Ramos (cell line): Measurements from ENCODE around the gene SOX5.
"Not testable (repeated sequence)": the region's sequence is repeated elsewhere in the genome, so short reads cannot be mapped to it uniquely, and the experiment has no call there.

Source experiments
- in situ Hi-C: fragments of 300-500 bp; cut with MboI; formaldehyde crosslinking; loops from one replicate; pipeline ENCODE4 v1.14.3; 2022; ENCODE audit warnings: low sequenced_read_pairs; ENCODE audit not compliant: unreplicated experiment

The SOX5 gene

DNA sequence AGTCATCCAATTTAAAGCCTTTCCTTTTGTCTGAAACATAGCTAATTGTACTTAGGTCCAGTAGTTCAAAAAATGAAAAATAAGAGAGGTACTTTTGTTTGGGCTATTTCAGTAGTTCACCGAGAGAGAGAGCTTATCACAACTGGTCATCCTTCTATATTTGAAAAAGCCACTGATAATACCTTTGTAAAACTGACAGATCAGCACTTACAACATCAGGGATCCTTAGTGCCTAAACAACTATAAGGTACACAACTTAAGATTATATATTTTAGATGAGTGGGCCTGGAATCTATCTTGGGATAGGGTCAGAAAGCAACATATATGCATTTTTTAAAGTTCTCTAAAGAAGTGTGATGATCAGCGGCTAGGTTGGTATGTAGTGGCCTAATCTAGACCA is 97.9 kb downstream of the SOX5 start:
- in situ Hi-C loops, result no loop called here

DNA sequence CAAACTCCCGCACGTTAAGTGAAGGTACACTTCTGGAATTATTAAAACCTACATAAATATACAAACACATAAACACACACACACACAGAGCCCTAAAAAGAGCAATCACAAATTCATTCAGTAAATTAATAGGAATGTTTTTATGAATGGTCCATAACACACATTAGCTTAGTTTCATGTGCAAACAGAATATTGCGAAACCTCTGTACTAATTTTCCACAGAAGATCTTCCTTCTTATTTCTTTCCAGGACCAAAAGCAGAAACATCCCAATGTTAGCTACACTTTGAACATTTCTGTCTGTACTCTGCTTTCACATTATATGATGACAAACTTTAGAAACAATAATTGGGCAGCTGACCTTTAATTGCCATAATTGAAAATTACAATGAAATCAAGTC is 101.6 kb downstream of the SOX5 start:
- in situ Hi-C loops, result no loop called here

DNA sequence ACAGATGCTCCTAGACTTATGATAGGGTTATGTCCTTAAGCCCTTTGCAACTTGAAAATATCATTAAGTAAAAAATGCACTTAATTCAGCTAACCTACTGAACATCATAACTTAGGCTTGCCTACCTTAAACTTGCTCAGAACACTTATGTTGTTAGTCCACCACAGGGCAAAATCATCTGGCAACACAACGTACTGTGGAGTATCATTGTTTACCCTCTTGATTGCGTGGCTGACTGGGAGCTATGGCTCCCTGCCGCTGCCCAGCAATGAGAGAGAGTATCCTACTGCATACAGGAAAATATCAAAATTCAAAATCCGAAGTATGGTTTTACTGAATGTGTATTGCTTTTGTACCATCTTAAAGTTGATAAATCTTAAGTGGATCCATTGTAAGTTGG is 105.5 kb downstream of the SOX5 start:
- in situ Hi-C loops, result no loop called here

DNA sequence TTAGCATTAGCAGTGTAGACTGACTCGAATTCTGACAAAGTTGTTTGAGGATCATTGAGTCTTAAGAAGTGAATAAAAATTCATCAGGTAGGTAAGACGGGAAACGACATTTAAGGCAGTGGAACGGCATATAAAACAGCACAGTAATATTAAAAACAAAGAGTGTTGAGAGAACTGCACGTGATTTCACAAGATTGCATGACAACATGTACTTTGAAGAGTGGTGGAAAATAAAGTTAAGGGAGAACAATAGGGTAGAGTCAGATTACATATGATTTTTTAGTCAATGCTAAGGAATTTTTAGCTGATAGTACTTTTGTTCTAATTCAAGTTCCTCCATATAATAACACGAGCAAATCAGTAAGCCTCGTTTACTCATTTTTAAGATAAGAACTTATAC is 115.4 kb downstream of the SOX5 start:
- in situ Hi-C loops, result no loop called here

DNA sequence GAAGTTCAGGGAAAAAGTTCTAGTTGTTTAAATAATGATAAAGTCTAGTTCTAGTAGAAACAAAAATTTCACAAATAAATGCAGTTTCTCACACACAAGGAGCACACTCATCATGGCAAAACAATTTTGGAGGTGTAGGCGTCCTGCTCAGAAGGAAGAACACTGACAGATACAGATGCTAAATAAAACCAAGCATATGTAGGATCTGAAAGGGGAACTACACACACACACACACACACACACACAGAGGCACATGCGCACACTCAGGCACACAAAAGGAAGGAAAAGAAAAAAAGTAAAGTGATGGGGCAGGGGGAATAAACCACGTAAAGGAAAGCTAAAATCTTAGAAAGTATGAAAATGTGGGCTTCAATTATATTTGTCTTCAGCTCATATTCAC is 117.7 kb downstream of the SOX5 start:
- in situ Hi-C loops, result no loop called here

DNA sequence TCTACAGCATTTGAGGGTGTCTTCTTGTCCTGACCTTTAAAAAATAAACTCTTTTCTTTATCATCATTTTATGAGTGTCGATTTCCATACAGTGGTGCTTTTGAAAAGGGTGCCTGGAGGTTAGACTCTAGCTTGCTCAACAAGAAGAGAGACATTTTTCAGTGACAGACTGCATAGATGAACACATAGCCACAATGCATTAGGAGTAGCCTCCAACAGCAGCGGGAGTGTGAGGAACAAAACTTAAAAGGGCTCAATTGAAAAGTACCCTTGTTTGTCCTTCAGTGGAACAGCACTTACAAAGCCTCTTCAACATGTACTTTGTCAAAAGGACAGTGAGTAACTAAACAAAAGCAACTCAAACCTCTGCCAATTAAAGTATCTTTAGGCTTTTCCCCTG is 119.3 kb downstream of the SOX5 start:
- in situ Hi-C loops, result no loop called here

DNA sequence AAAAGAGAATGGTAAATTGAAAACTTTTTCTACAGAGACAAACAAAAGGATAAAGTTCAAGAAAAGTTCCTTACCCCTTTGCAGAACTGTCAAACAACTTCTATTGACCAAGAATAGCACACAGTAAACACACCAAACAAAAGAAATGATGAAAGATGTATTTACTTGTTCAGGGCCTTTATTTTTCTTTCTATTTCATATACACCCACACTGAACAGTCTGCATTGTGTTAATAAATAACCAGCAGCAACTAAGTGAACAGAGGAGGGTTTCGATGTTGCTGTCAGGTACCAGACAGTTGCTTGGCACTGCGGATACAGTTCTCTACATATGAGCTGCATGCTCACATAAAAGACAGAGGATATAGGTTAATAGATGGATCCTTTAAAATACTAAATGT is 122.1 kb downstream of the SOX5 start:
- in situ Hi-C loops, result no loop called here

DNA sequence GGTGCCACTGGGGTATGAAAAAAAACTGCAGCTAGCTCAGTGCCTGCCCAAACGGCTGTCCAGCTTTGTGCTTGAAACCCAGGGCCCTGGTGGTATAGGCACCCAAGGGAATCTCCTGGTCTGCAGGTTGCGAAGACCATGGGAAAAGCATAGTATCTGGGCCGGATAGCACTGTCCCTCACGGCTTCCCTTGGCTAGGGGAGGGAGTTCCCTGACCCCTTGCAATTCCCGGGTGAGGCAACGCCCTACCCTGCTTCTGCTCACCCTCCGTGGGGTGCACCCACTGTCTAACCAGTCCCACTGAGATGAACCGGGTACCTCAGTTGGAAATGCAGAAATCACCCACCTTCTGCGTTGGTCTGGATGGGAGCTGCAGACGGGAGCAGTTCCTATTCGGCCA is 124.3 kb downstream of the SOX5 start:
- in situ Hi-C loops, result not testable (repeated sequence)

DNA sequence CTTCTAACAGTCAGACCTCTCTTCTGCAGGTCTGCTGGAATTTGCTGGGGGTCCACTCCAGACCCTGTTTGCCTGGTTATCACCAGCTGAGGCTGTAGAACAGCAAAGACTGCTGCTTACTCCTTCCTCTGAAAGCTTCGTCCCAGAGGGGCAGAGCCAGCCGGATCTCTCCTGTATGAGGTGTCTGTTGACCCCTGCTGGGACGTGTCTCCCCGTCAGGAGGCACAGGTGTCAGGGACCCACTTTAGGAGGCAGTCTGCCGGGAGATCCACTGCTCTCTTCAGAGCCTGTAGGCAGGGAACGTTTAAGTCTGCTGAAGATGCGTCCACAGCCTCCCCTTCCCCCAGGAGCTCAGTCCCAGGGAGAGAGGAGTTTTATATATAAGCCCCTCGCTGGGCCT is 125.1 kb downstream of the SOX5 start:
- in situ Hi-C loops, result no loop called here

DNA sequence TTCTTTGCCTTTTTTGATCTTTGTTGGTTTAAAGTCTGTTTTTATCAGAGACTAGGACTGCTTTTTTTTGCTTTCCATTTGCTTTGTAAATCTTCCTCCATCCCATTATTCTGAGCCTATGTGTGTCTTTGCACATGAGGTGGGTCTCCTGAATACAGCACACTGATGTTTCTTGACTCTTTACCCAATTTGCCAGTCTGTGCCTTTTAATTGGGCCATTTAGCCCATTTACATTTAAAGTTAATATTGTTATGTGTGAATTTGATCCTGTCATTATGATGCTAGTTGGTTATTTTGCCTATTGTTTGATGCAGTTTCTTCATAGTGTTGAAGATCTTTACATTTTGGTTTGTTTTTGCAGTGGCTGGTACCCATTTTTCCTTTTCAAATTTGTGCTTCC is 126.6 kb downstream of the SOX5 start:
- in situ Hi-C loops, result not testable (repeated sequence)

DNA sequence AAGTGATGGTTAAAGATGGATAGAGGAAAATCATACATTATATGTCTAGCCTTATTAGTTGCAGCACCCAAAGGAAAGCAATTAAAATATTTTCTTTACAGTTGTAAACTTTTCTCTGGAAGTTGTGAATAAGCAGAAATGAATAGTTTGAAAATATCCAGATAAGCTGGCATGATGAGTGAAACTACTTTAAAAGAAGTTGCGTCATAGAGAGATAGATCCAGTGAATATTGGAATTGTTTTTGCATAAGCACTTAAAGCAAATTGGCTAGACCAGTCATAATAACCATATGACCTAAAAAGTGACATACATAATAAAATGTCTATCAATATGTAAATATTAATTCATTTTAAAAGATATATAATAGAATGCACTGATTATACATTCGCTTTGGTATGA is 132.1 kb downstream of the SOX5 start:
- in situ Hi-C loops, result no loop called here

DNA sequence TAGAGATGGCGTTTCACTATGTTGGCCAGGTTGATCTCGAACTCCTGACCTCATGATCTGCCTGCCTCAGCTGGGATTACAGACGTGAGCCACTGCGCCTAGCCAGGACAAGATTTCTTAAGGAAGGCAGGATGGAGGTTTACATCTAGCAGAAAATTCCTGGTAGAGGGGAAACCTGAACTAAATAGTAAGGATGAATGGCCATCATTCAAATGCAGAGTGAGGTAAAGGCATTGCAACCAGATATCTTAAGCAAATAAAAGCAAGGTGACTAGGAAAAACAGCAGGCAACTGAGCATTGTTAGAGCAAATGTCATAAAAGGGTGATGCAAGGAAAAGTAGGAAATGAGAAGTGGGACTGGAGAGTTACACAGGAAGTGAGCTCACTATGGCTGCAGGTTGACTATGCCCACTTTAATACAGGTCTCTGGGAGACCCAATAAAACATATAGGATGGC is 133.0 kb downstream of the SOX5 start:
- in situ Hi-C loops, result no loop called here

DNA sequence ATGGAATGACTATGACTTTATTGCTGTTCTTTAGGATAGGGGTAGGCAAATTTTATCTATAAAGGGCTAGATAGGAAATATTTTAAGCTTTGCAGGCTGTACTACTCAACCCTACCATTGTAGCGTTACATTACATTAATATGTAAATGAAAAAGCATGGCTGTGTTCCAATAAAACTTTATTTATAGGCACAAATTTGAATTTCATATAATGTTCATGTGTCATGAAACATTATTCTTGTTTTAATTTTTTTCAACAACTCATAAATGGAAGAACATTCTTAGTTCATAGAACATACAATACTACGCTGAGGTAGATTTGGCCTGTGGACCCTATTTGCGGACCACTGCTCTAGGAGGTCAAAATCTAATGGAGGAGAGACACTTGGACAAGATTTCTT is 133.7 kb downstream of the SOX5 start:
- in situ Hi-C loops, result no loop called here

DNA sequence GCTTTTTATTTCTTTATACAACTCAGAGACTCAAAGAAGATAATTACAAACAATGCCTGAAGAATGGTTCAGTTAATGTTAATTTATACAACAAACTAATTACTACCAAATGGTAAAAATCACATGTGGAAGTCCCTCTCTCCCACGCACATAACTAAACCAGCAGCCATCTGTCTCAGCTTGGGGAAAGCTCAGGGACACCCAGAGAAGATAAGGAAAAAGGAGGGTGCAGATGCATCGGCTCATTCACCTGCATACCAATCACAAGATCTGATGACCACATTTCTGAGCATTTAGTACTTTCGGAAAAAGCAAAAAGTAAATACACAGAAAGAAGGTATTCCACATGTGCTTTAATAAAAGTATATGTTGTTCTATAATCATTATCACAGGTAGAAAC is 136.3 kb downstream of the SOX5 start:
- in situ Hi-C loops, result no loop called here

DNA sequence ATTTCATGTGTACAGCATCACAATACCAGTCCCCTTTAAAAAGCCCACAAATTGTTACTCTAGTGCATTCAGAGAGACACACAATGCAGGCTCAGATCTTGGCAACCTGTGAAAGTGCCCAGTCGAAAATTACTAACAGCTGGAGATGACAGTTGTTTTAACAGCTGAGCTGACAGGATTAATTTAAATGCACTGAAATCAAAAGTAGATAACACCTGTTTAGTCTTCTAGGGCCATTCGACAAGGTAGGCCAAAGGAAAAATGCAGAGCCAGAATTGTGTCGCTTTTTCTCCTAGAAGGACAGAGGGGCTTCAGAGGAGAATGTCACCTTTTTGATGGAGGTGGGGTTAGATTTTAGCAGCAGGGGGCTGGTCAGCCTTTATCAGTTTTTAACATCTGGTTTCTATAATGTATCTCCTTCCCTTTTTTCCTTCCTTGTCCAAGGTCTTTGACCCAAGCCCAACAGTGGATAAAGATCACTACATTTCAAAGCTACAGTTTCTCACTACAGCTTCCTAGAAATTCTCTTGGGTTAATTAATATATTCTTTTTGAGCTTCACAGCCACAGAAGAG is 139.1 kb downstream of the SOX5 start:
- in situ Hi-C loops, result no loop called here

DNA sequence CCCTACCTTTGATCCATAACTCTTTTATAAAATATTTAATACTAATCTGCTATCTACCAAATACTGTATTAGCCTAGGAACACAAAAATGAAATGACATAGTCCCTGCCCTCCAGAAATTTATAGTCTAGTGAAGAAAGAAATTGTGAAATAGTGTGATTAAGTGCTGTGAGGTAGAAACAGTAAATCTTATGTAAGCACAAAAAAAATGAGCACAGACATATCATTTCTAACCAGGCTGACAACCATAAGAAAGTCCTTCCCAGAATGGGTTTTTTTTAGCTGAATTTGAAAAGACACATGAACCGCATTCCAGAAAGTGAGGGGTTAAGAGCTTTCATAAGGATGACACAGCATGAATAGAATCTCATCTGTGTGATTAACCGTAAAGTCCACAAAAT is 145.9 kb downstream of the SOX5 start:
- in situ Hi-C loops, result no loop called here

DNA sequence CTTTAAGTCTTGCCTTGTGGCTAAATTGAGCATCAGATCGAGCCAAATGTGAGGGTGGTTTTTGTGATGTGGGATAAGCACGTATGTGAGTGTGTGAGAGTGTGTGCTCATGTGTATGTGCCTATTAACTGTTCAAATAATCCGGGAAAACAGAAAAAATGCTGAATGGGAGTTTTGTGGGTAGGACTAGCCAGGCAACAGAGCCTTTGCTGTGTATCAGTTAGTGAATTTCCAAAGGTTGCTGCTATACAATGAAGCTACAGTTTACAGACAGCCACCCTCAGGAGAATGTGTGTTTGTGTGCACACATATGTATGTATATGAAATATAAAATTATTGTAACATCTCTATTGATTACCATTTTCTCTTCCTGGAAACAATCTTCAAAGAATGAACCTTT is 154.0 kb downstream of the SOX5 start:
- in situ Hi-C loops, result no loop called here

DNA sequence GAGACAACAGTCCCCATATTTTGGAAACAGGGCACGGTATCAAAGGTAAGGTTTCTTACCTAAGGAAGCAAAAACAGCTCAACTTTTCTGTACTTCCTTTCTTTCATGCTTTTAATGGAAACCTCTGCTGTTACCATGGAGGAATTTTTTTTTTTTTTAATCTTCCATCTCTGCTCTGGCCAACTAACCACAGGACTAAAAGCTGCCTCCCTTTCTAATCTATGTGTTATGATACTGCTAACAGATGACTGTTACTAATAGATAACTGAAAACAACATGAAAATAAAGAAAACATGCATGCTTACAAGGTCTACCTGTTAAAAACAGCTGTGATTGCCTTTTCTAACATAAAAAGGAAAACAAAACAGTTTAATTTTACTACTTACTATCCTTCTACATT is 168.4 kb downstream of the SOX5 start:
- in situ Hi-C loops, result no loop called here

DNA sequence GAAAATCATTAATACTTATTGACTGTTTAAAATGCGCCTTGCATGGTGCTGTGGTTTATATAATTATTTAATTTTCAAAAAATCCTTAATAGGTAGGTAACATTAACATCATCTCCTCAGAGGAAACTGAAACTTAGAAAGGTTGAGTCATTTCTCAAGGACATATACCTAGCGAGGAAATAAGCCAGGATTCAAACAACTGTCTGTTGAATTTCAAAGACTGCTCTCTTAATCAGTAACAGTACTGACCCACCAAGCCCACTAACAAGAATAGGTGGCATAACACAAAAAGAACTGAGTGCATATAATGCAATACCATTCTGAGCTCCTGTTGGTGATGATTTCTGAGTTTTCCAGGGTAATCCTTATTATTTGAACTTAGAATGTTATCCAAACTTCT is 174.3 kb downstream of the SOX5 start:
- in situ Hi-C loops, result no loop called here

DNA sequence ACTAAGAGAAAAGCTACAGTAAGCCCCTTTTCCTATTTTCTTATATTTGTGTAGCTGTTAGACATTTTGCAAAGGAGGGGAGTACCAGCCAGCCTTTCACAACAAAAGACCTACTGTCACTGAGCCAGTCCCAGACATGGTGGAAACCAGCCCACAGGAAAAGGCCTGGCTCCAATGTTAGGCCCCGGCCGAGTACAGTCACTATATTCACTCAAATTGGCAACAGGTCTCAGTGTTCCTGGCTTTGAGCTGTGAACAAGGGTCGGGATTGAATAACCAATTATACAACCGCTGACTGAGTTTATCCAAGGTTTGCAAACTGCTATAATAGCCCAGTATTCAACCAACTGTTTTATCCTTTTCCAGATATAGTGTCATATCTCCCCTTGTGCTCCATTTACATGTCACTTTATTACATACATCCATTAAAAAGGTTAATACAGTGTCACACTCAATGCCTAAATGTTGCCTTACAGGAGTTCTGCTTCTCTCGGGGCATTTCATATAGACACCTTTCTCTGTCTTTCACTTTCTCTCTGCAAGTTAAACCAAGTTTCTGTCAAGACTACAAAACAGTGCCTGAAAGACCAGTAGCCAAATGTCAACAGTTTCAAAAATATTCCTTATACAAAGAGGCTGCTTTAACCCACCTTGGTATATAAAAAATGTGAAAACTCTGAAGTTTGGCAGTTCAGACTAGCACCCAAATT is 178.1 kb downstream of the SOX5 start:
- in situ Hi-C loops, result no loop called here

DNA sequence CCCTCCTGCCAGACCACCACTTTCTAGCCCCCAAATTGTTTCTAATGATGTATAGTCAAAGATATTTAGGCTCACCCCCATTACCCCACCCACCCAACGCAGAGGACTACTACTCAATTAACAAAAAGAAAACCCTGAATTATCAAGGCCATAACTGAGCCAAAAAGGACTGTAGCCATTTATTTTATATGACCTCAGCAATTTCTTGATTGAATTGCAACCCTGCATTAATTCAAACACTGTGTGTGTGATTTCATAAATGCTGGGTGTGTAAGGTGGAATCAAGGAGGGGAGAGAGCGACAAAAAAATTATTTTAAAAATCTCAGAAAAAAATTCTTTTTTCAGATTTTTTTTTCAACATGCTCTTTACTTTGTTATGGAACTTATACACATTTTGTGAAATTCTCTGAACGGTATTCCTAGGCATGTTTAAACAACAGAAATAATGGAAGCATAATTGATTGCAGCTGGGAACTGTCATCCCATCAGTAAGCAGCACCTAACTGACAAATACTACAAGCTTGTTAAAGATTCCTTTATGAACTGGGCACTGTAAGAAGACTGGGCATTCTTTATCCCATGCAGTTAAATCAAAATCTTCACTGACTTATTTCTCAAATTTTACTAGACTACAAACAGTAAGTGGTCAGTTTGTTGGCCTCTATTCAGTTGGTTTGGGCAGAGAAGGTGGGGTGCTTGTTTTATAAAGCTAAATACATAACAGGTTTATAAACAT is 179.1 kb downstream of the SOX5 start:
- in situ Hi-C loops, result no loop called here

DNA sequence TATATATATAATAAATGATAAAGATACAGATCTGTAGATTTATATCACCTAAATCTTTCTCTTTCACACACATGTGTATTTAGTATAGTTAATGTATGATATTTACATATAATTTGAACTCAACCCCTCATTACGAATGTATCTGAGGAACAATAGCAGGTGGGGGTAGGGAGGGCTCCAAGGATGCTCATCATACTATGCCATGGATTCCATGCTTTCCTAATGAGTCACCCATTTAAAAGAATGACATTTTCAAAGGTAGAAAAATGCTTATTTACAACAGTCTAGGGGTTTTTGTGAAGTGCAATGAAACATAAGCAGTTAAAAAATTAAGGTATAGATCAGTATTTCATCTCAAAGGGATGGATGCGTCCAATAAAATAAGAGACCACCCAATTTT is 181.6 kb downstream of the SOX5 start:
- in situ Hi-C loops, result no loop called here
